PFSK-1 (cell line): ENCODE measurements around the gene CCND2.

ENCODE experiments used
- FOXP2 ChIP-seq: optimal IDR thresholded peaks from 2 replicates; pipeline ENCODE3; 2011; ENCODE audit warnings: borderline replicate concordance, control low read depth, inconsistent platforms; ENCODE audit not compliant: insufficient read depth; ENCODE audit errors: extremely low read length, extremely low read depth
- POLR2AphosphoS5 ChIP-seq: IDR thresholded peaks from 2 replicates; pipeline ENCODE4 v1.6.1; 2012; ENCODE audit warnings: low read depth, mild to moderate bottlenecking, control low read depth, low read length, moderate library complexity
- SIN3A ChIP-seq: IDR thresholded peaks from 2 replicates; pipeline ENCODE4 v1.6.1; 2012; ENCODE audit warnings: mild to moderate bottlenecking, low read length, moderate library complexity, borderline replicate concordance; ENCODE audit not compliant: insufficient read depth
- TAF1 ChIP-seq: IDR thresholded peaks from 2 replicates; pipeline ENCODE4 v1.6.1; 2012; ENCODE audit warnings: low read length, control low read depth, borderline replicate concordance; ENCODE audit not compliant: insufficient read depth
- TF ChIP-seq, protein P1 (sequence below), 2 experiments: IDR thresholded peaks; 2 replicates each; pipeline versions ENCODE4 v1.6.1 to v1.8.0; 2011 to 2012; ENCODE audit warnings: low read depth in 2 of 2, low read length in 2 of 2, control low read depth in 1 of 2, inconsistent platforms in 1 of 2, mild to moderate bottlenecking in 1 of 2, moderate library complexity in 1 of 2; ENCODE audit not compliant: insufficient read depth in 1 of 2

DNA sequence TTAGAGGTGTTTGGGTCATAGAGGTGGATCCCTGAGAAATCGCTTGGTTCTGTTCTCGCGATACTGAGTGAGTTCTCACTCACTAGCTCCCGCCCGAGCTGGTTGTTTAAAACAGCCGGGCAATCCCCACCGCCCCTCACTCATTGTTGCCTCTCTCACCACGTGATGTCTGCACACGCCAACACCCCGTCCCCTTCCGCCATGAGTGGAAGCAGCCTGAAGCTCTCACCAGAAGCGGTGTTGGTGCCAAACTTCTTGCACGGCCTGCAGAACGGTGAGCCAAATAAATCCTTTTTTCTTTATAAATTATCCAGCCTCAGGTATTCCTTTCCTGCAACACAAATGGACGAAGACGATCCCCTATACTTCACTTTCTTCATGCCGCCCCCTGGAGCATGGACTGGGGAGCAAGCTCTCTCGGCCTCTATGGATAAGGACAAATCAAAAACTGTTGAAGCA lies 45.4 kb upstream of the CCND2 start:
- TF ChIP-seq, protein P1, sequence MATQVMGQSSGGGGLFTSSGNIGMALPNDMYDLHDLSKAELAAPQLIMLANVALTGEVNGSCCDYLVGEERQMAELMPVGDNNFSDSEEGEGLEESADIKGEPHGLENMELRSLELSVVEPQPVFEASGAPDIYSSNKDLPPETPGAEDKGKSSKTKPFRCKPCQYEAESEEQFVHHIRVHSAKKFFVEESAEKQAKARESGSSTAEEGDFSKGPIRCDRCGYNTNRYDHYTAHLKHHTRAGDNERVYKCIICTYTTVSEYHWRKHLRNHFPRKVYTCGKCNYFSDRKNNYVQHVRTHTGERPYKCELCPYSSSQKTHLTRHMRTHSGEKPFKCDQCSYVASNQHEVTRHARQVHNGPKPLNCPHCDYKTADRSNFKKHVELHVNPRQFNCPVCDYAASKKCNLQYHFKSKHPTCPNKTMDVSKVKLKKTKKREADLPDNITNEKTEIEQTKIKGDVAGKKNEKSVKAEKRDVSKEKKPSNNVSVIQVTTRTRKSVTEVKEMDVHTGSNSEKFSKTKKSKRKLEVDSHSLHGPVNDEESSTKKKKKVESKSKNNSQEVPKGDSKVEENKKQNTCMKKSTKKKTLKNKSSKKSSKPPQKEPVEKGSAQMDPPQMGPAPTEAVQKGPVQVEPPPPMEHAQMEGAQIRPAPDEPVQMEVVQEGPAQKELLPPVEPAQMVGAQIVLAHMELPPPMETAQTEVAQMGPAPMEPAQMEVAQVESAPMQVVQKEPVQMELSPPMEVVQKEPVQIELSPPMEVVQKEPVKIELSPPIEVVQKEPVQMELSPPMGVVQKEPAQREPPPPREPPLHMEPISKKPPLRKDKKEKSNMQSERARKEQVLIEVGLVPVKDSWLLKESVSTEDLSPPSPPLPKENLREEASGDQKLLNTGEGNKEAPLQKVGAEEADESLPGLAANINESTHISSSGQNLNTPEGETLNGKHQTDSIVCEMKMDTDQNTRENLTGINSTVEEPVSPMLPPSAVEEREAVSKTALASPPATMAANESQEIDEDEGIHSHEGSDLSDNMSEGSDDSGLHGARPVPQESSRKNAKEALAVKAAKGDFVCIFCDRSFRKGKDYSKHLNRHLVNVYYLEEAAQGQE (IDR thresholded peaks at IDR 0.05; ENCODE audit: insufficient read depth in 1 of 2, low read depth in 2 of 2, low read length in 2 of 2) = no peak
- TF ChIP-seq POLR2AphosphoS5 (no peak), TAF1 (no peak), SIN3A (no peak), FOXP2 (no peak)
